MCF 10A (cell line): ENCODE data around the gene CLMN. TPM values are rescaled to one million over a fixed set of nuclear protein-coding genes. Genes with fewer than 3 reads are reported as not detected.

ENCODE experiments used
- BruUV-seq: library from RNA; stranded (reverse); fragments of 400-500 nt; replicated peaks from 2 replicates; lab custom pipeline; 2021; lab: Mats Ljungman, UMichigan
- CTCF ChIA-PET: fragments of 300-600 bp; sonication (Branson Sonifier 250); formaldehyde crosslinking; extraction: SDS; loops from one replicate; lab custom pipeline; 2021; ENCODE audit warnings: antibody characterized with exemption, inconsistent platforms; lab: Yijun Ruan, JAX
- POLR2A ChIA-PET: fragments of 300-600, 350-650 bp; sonication (Branson Sonifier 250); formaldehyde crosslinking; extraction: SDS; loops from one replicate; lab custom pipeline; 2020; ENCODE audit warnings: antibody characterized with exemption, inconsistent platforms; lab: Yijun Ruan, JAX
- DNase-seq: peaks from one replicate; pipeline ENCODE4 v3.0.0-alpha.2; 2018; ENCODE audit not compliant: unreplicated experiment
- H3K27ac Mint-ChIP-seq: one replicate; pipeline ENCODE4 v1.8.0; 2022; ENCODE audit warnings: mild to moderate bottlenecking, low read depth, mixed read lengths; ENCODE audit not compliant: unreplicated experiment
- H3K27me3 Mint-ChIP-seq: one replicate; pipeline ENCODE4 v1.8.0; 2022; ENCODE audit warnings: mixed read lengths; ENCODE audit not compliant: insufficient read depth, unreplicated experiment
- H3K36me3 Mint-ChIP-seq: one replicate; pipeline ENCODE4 v1.8.0; 2022; ENCODE audit warnings: mild to moderate bottlenecking, moderate library complexity, mixed read lengths; ENCODE audit not compliant: insufficient read depth, unreplicated experiment
- H3K4me1 Mint-ChIP-seq: one replicate; pipeline ENCODE4 v1.8.0; 2022; ENCODE audit warnings: mixed read lengths; ENCODE audit not compliant: insufficient read depth, unreplicated experiment
- H3K4me3 Mint-ChIP-seq: one replicate; pipeline ENCODE4 v1.8.0; 2022; ENCODE audit warnings: mild to moderate bottlenecking, moderate library complexity, mixed read lengths; ENCODE audit not compliant: unreplicated experiment
- H3K9me3 Mint-ChIP-seq: one replicate; pipeline ENCODE4 v1.8.0; 2022; ENCODE audit warnings: mixed read lengths; ENCODE audit not compliant: unreplicated experiment
- intact Hi-C: fragments of 100-400 bp; cut with micrococcal nuclease; formaldehyde crosslinking; loops from 2 replicates; pipeline ENCODE4 v1.14.1; 2022
- total RNA-seq: library from RNA; stranded (reverse); gene quantifications from 2 replicates; pipeline ENCODE4 v1.2.3, GENCODE V29; 2022
- TF ChIP-seq, protein P1 (sequence below): fragments of 200-600 bp; IDR thresholded peaks from one replicate; pipeline ENCODE4 v1.8.0; 2022; ENCODE audit warnings: antibody characterized with exemption, mild to moderate bottlenecking; ENCODE audit not compliant: unreplicated experiment

Gene CLMN
- total RNA-seq, 1 experiment from 2014 or later: 17.9 TPM

DNA sequence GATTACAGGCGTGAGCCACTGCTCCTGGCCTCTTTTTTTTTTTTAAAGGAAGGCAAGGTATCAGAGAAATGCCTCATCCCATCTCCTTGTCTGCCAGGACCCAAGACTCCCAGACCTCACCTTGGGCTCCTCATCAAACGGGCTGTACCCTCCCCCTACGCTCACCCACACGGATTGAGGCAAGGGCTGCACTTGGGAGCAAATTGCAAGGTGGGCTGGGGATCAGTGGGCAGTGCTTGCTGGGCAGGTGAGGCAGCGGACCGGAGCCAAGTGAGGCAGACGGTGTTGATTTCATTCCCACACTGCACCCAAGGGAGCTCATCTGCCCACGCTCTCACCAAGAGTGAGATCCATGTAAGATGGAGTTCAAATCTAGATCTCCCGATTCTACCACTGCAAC, 121.4 kb downstream of the CLMN start:
- ChIA-PET CTCF (no interaction called here), POLR2A (no interaction called here)
- TF ChIP-seq, protein P1, sequence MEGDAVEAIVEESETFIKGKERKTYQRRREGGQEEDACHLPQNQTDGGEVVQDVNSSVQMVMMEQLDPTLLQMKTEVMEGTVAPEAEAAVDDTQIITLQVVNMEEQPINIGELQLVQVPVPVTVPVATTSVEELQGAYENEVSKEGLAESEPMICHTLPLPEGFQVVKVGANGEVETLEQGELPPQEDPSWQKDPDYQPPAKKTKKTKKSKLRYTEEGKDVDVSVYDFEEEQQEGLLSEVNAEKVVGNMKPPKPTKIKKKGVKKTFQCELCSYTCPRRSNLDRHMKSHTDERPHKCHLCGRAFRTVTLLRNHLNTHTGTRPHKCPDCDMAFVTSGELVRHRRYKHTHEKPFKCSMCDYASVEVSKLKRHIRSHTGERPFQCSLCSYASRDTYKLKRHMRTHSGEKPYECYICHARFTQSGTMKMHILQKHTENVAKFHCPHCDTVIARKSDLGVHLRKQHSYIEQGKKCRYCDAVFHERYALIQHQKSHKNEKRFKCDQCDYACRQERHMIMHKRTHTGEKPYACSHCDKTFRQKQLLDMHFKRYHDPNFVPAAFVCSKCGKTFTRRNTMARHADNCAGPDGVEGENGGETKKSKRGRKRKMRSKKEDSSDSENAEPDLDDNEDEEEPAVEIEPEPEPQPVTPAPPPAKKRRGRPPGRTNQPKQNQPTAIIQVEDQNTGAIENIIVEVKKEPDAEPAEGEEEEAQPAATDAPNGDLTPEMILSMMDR: no peak
- Mint-ChIP-seq H3K4me1 (no peaks in the 10 kb centered on the region), H3K4me3 (no peak overlapping the region), H3K27ac (no peak overlapping the region), H3K27me3 (no peaks in the 10 kb centered on the region), H3K36me3 (peaks cover 14% of the 10 kb centered on the region), H3K9me3 (no peaks in the 10 kb centered on the region)
- intact Hi-C loops: no loop called here
- DNase-seq: no peak
- no TSS peak for BruUV-seq

- BruUV-seq: no TSS peak
- no peaks in the 10 kb centered on the region for H3K4me1 Mint-ChIP-seq
- H3K4me3 Mint-ChIP-seq: no peak overlapping the region
- CTCF ChIA-PET: no interaction called here
- H3K27ac Mint-ChIP-seq: no peak overlapping the region
- peaks cover 17% of the 10 kb centered on the region for H3K36me3 Mint-ChIP-seq
- H3K9me3 Mint-ChIP-seq: no peaks in the 10 kb centered on the region
- intact Hi-C loops: no loop called here
- DNase-seq: no peak
- POLR2A ChIA-PET: no interaction called here
- TF ChIP-seq, protein P1: no peak
- no peaks in the 10 kb centered on the region for H3K27me3 Mint-ChIP-seq
Measured at GRCh38 chr14:95197551-95197950, 122.2 kb downstream of the CLMN start.

DNA sequence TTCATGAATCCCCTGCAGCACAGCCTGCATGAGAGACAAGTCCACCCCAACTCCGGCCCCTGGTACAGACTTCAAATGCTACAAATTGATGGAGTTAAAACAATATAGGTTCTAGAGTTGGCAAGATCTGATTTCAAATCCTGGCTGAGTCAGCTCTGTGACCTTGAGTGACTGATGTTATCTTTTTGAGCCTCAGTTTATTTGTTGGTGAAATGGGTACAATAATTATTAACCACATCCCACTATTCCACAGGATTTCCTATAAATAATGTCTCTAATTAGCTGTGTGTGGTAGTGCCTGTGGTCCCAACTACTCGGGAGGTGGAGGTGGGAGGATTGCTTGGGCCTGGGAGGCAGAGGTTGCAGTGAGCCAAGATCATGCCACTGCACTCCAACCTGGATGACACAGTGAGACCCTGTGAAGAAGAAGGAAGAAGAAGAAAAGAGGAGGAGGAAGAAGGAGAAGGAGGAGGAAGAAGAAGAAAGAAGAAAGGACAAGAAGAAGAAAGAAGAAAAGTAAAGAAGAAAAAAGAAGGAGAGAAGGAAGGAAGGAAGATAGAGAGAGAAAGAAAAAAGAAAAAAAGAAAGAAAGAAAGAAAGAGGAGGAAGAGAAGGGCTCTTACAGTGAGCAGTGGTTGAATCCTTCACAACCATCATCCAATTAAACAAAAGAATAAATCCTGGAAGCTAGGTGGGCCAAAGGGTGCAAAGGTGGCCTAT, 122.7 kb downstream of the CLMN start:
- ChIA-PET CTCF (no interaction called here), POLR2A (no interaction called here)
- Mint-ChIP-seq H3K4me3 (no peak overlapping the region), H3K4me1 (no peaks in the 10 kb centered on the region), H3K27ac (no peak overlapping the region), H3K9me3 (no peaks in the 10 kb centered on the region), H3K27me3 (no peaks in the 10 kb centered on the region), H3K36me3 (peaks cover 17% of the 10 kb centered on the region)
- DNase-seq: no peak
- no TSS peak for BruUV-seq
- TF ChIP-seq, protein P1: no peak
- intact Hi-C loops: no loop called here

DNA sequence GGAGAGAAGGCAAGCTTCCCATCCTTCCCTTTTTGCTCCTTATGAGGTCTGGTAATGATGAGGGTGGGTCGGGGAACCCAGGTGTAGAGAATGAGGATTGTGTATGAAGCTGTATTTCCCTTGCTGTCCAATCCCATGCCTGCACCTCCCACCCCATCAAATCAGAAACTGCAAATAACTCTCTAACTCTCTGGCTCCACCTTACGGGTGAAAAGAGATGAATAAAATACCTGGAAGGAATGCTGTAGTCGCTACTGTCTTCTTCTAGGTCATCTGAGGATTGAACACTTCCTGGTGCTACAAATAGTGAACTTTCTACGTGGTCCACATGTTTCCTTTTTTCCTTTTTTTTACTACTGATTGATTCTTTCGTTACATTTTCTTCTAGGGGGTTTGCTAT, 123.4 kb downstream of the CLMN start:
- intact Hi-C loops: no loop called here
- H3K9me3 Mint-ChIP-seq: no peaks in the 10 kb centered on the region
- no peak overlapping the region for H3K27ac Mint-ChIP-seq
- no peaks in the 10 kb centered on the region for H3K4me1 Mint-ChIP-seq
- ChIA-PET POLR2A (no interaction called here), CTCF (interaction anchor here (0.7 kb wide), 1 partner anchor 13 kb away, joined by 3 read pairs; no protein-coding TSS in a partner anchor)
- TF ChIP-seq, protein P1: peak; percentile 14
- BruUV-seq: no TSS peak
- peaks cover 17% of the 10 kb centered on the region for H3K36me3 Mint-ChIP-seq
- DNase-seq: peak; percentile 4
- no peak overlapping the region for H3K4me3 Mint-ChIP-seq
- no peaks in the 10 kb centered on the region for H3K27me3 Mint-ChIP-seq
